Activated naive CD8-positive, alpha-beta T cell treated with anti-CD3 and anti-CD28 coated beads, Interleukin-2, amount 50 U/mL, for 16 hours (primary cell): ENCODE measurements around the gene TBC1D8.
A peak's percentile ranks its signal among the peaks of the same experiment; 100 is the strongest.

ENCODE experiments used
- DNase-seq: peaks from one replicate; pipeline ENCODE4 v3.0.0-alpha.2; 2020; ENCODE audit warnings: low read depth, low spot score

Gene TBC1D8

GRCh38 chr2:101001691-101002561 is 149.3 kb downstream of the TBC1D8 start, which contains the start of gene RPL31:
TSS of gene RPL31 (plus strand) at chr2:101002289. CDS start at chr2:101002702, 413 bp downstream.
- DNase-seq, result peak; percentile 94

- DNase-seq, result no peak
Observed at GRCh38 chr2:100999995-101000394, 151.2 kb downstream of the TBC1D8 start.

- no peak for DNase-seq
Observed at GRCh38 chr2:100998235-100998573, 153.0 kb downstream of the TBC1D8 start.

GRCh38 chr2:100997509-100998234 is 153.5 kb downstream of the TBC1D8 start:
- DNase-seq, result no peak

GRCh38 chr2:100995309-100996075 is 155.7 kb downstream of the TBC1D8 start:
- no peak for DNase-seq

GRCh38 chr2:100993294-100993693 is 157.9 kb downstream of the TBC1D8 start:
- DNase-seq, result no peak

GRCh38 chr2:100992262-100992661 is 158.9 kb downstream of the TBC1D8 start:
- no peak for DNase-seq

GRCh38 chr2:100991404-100991773 is 159.8 kb downstream of the TBC1D8 start:
- no peak for DNase-seq

GRCh38 chr2:100990650-100991403 is 160.4 kb downstream of the TBC1D8 start:
- DNase-seq, result no peak

- DNase-seq, result no peak
Observed at GRCh38 chr2:100990166-100990565, 161.0 kb downstream of the TBC1D8 start.

- no peak for DNase-seq
Observed at GRCh38 chr2:100989666-100990065, 161.5 kb downstream of the TBC1D8 start.

- no peak for DNase-seq
Observed at GRCh38 chr2:100988630-100989417, 162.4 kb downstream of the TBC1D8 start.

- DNase-seq, result no peak
Observed at GRCh38 chr2:100987974-100988373, 163.2 kb downstream of the TBC1D8 start.

GRCh38 chr2:100987536-100987935 is 163.6 kb downstream of the TBC1D8 start:
- DNase-seq, result no peak

- no peak for DNase-seq
Observed at GRCh38 chr2:100986157-100986556, 165.0 kb downstream of the TBC1D8 start.

GRCh38 chr2:100984892-100985307 is 166.3 kb downstream of the TBC1D8 start:
- DNase-seq, result peak; percentile 61

- DNase-seq, result no peak
Observed at GRCh38 chr2:100983684-100984310, 167.4 kb downstream of the TBC1D8 start.

- DNase-seq, result no peak
Observed at GRCh38 chr2:100983201-100983600, 168.0 kb downstream of the TBC1D8 start.

- no peak for DNase-seq
Observed at GRCh38 chr2:100982431-100982861, 168.7 kb downstream of the TBC1D8 start.

- DNase-seq, result no peak
Observed at GRCh38 chr2:100981011-100981410, 170.2 kb downstream of the TBC1D8 start.
